ENCODE data around the gene ACTRT2.

The ACTRT2 gene

DNA sequence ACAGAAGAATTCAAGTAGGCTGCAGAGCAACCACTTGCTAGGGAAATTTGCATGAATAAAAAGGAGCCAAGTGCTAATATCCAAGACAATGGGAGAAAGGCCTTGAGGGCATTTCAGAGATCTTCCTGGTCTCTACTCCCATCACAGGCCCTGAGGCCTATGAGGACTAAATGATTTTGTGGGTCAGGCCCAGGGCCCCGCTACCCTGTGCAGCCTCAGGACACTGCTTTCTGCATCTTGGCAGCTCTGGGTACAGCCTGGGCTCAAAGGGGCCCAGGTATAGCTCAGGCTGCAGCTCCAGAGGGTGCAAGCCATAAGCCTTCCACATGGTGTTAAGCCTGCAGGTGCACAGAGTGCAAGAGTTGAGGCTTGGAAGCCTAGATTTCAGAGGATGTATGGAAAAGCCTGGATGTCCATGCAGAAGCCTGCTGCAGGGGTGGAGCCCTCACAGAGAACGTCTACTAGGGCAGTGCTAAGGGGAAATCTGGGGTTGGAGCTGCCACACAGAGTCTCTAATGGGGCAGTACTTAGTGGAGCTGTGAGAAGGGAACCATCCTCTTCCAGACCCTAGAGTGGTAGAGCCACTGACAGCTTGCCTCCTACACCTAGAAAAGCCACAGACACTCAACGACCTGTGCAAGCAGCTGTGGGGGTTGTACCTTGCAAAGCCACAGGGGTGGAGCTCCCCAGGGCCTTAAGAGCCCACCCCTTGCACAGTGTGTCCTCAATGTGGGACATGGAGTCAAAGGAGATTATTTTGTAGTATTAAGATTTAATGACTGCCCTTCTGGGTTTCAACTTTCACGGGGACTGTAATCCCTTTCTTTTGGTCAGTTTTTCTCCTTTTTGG is 13.7 kb upstream of the ACTRT2 start:
- no peaks in the 10 kb centered on the region for H3K36me3 ChIP-seq (ENCODE audit: control insufficient read depth, insufficient read depth, low read length, severe bottlenecking)
- H3K4me1 ChIP-seq (ENCODE audit: control insufficient read depth, insufficient read depth, low read length) = peaks cover 6% of the 10 kb centered on the region
- H3K9me3 ChIP-seq (ENCODE audit: control insufficient read depth, low read length) = peaks cover 36% of the 10 kb centered on the region
- H3K9ac ChIP-seq (ENCODE audit: low read length) = no peak overlapping the region
- peaks cover 48% of the 10 kb centered on the region for H3K27me3 ChIP-seq (replicated peaks; ENCODE audit: control insufficient read depth, insufficient read depth, low read length)
- no peak for DNase-seq (ENCODE audit: low read depth)
- no peak overlapping the region for H3K4me3 ChIP-seq (ENCODE audit: low read length)

- Histone ChIP-seq H3K9me3 (ENCODE audit: control insufficient read depth, low read length) (peaks cover 36% of the 10 kb centered on the region), H3K9ac (ENCODE audit: low read length) (no peak overlapping the region), H3K36me3 (ENCODE audit: control insufficient read depth, insufficient read depth, low read length, severe bottlenecking) (no peaks in the 10 kb centered on the region), H3K4me1 (ENCODE audit: control insufficient read depth, insufficient read depth, low read length) (peaks cover 6% of the 10 kb centered on the region), H3K27me3 (replicated peaks; ENCODE audit: control insufficient read depth, insufficient read depth, low read length) (peaks cover 52% of the 10 kb centered on the region), H3K4me3 (ENCODE audit: low read length) (no peak overlapping the region)
- DNase-seq (ENCODE audit: low read depth) = no peak
Observed at GRCh38 chr1:3009021-3009420, 12.2 kb upstream of the ACTRT2 start.

- Histone ChIP-seq H3K9ac (ENCODE audit: low read length) (no peak overlapping the region), H3K27me3 (replicated peaks; ENCODE audit: control insufficient read depth, insufficient read depth, low read length) (peaks cover 52% of the 10 kb centered on the region), H3K4me1 (ENCODE audit: control insufficient read depth, insufficient read depth, low read length) (peaks cover 6% of the 10 kb centered on the region), H3K36me3 (ENCODE audit: control insufficient read depth, insufficient read depth, low read length, severe bottlenecking) (no peaks in the 10 kb centered on the region), H3K4me3 (ENCODE audit: low read length) (no peak overlapping the region), H3K9me3 (ENCODE audit: control insufficient read depth, low read length) (peaks cover 36% of the 10 kb centered on the region)
- no peak for DNase-seq (ENCODE audit: low read depth)
Observed at GRCh38 chr1:3009556-3009955, 11.7 kb upstream of the ACTRT2 start.

DNA sequence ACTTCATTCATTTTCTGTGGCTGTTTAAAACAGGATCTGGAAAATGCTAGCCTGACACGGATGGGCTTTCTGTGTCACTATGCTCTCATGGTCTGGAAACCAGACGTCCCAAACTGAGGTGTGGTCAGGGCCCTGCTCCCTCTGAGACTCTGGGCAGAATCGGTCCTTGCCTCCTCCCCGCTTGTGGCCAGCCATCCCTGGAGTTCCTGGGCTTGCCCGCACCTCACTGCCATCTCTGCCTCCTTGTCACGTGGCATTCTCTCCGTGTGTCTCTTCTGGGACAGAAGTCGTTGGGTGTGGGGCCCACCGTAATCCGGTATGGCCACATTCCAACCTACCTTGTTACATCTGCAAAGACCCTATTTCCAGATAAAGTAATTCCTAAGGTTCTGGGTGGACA is 10.1 kb upstream of the ACTRT2 start:
- no peak for DNase-seq (ENCODE audit: low read depth)
- Histone ChIP-seq H3K9ac (ENCODE audit: low read length) (no peak overlapping the region), H3K4me3 (ENCODE audit: low read length) (no peak overlapping the region), H3K27me3 (replicated peaks; ENCODE audit: control insufficient read depth, insufficient read depth, low read length) (peaks cover 61% of the 10 kb centered on the region), H3K9me3 (ENCODE audit: control insufficient read depth, low read length) (peaks cover 35% of the 10 kb centered on the region), H3K4me1 (ENCODE audit: control insufficient read depth, insufficient read depth, low read length) (peaks cover 6% of the 10 kb centered on the region), H3K36me3 (ENCODE audit: control insufficient read depth, insufficient read depth, low read length, severe bottlenecking) (no peaks in the 10 kb centered on the region)

DNA sequence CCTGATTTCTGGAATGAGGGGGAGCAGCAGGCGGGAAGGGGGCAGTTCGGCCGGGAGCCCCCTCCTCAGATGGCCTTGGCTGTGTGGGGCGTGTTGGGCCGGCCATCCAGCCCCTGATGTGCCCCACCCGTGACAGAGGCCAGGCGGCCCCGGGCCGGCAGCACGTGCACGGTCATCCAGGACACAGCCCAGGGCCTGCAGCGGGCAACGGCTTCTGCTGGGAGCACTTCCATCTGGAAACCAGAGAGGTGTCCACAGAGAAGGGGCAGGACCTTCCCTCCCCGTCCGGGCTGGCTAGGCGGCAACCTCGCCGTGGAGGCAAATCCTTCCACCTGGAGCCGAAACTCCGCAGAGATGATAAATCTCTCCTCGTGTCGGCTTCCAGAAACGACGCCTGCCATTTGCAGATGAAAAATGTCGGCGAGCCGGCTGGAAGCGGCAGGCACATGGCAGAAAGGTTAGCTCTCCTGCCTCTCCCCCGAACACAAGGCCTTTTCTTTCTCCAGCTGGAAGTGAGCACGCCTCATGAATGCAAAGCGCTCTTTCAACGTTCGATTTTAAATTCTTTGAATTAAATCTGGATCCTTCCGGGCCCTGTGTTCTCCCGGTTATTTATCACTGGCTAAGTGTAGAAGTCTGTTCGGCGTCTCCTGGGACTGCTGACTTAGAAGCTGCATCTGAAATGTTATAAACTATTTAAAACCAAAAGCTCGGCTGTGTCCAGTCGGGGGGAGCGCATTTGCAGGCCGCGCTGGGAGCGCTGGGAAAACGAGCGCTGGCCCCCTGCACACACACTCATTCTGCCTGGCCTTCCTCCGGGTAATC is 9.4 kb upstream of the ACTRT2 start:
- H3K4me3 ChIP-seq (ENCODE audit: low read length) = no peak overlapping the region
- peaks cover 28% of the 10 kb centered on the region for H3K9me3 ChIP-seq (ENCODE audit: control insufficient read depth, low read length)
- H3K36me3 ChIP-seq (ENCODE audit: control insufficient read depth, insufficient read depth, low read length, severe bottlenecking) = no peaks in the 10 kb centered on the region
- H3K4me1 ChIP-seq (ENCODE audit: control insufficient read depth, insufficient read depth, low read length) = peaks cover 6% of the 10 kb centered on the region
- H3K9ac ChIP-seq (ENCODE audit: low read length) = no peak overlapping the region
- no peak for DNase-seq (ENCODE audit: low read depth)
- H3K27me3 ChIP-seq (replicated peaks; ENCODE audit: control insufficient read depth, insufficient read depth, low read length) = peaks cover 61% of the 10 kb centered on the region

DNA sequence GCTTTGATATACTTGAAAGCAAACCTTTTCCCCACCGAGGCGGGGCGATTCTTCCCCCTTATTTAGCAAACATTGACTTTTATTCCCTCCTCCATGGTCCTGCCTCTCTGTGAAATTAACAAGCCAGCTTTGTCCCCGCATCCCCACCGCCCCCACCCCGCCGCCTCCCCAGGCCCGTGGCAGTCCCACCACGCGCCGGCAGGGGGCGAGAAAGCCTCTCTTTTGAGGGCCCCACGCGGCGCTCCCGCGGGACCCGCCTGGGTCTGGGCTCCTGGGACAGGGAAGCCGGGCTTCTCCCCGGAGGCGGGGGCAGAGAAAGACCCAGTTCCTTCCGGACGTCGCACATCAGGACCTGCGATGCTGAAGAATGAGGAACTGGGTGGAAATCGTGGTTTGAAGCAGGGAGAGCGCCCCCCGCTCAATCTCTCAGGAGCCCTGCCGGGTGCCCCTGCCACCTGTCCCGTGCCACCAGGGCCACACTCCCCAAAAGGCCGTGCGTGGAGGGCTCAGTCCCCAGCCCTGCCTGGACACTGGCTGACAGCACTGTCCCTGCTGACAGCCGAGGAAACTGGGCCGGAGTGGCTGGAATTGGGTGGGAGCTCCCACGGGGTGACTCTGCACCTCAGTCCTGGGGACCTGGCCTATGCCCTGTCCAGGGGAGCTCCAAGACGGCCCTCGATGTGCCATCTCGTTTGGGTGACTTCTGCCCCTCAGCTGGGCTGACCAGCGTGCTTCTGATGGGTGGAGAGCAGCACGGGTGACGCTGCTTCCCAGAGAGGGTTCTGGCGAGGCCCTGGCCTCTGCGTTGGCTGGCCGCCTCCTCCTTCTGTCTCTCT is 8.6 kb upstream of the ACTRT2 start:
- Histone ChIP-seq H3K9me3 (ENCODE audit: control insufficient read depth, low read length) (peaks cover 22% of the 10 kb centered on the region), H3K9ac (ENCODE audit: low read length) (no peak overlapping the region), H3K27me3 (replicated peaks; ENCODE audit: control insufficient read depth, insufficient read depth, low read length) (peaks cover 61% of the 10 kb centered on the region), H3K36me3 (ENCODE audit: control insufficient read depth, insufficient read depth, low read length, severe bottlenecking) (no peaks in the 10 kb centered on the region), H3K4me1 (ENCODE audit: control insufficient read depth, insufficient read depth, low read length) (peaks cover 6% of the 10 kb centered on the region), H3K4me3 (ENCODE audit: low read length) (no peak overlapping the region)
- DNase-seq (ENCODE audit: low read depth) = peak; percentile 73

GRCh38 chr1:3013371-3014049 is 7.8 kb upstream of the ACTRT2 start:
- Histone ChIP-seq H3K36me3 (ENCODE audit: control insufficient read depth, insufficient read depth, low read length, severe bottlenecking) (no peaks in the 10 kb centered on the region), H3K9ac (ENCODE audit: low read length) (no peak overlapping the region), H3K27me3 (replicated peaks; ENCODE audit: control insufficient read depth, insufficient read depth, low read length) (peaks cover 61% of the 10 kb centered on the region), H3K4me1 (ENCODE audit: control insufficient read depth, insufficient read depth, low read length) (peaks cover 6% of the 10 kb centered on the region), H3K9me3 (ENCODE audit: control insufficient read depth, low read length) (peaks cover 17% of the 10 kb centered on the region), H3K4me3 (ENCODE audit: low read length) (no peak overlapping the region)
- DNase-seq (ENCODE audit: low read depth) = no peak

- H3K9ac ChIP-seq (ENCODE audit: low read length) = no peak overlapping the region
- no peaks in the 10 kb centered on the region for H3K36me3 ChIP-seq (ENCODE audit: control insufficient read depth, insufficient read depth, low read length, severe bottlenecking)
- peaks cover 6% of the 10 kb centered on the region for H3K4me1 ChIP-seq (ENCODE audit: control insufficient read depth, insufficient read depth, low read length)
- H3K9me3 ChIP-seq (ENCODE audit: control insufficient read depth, low read length) = peaks cover 12% of the 10 kb centered on the region
- DNase-seq (ENCODE audit: low read depth) = no peak
- H3K4me3 ChIP-seq (ENCODE audit: low read length) = no peak overlapping the region
- peaks cover 56% of the 10 kb centered on the region for H3K27me3 ChIP-seq (replicated peaks; ENCODE audit: control insufficient read depth, insufficient read depth, low read length)
Observed at GRCh38 chr1:3014050-3014440, 7.2 kb upstream of the ACTRT2 start.

DNA sequence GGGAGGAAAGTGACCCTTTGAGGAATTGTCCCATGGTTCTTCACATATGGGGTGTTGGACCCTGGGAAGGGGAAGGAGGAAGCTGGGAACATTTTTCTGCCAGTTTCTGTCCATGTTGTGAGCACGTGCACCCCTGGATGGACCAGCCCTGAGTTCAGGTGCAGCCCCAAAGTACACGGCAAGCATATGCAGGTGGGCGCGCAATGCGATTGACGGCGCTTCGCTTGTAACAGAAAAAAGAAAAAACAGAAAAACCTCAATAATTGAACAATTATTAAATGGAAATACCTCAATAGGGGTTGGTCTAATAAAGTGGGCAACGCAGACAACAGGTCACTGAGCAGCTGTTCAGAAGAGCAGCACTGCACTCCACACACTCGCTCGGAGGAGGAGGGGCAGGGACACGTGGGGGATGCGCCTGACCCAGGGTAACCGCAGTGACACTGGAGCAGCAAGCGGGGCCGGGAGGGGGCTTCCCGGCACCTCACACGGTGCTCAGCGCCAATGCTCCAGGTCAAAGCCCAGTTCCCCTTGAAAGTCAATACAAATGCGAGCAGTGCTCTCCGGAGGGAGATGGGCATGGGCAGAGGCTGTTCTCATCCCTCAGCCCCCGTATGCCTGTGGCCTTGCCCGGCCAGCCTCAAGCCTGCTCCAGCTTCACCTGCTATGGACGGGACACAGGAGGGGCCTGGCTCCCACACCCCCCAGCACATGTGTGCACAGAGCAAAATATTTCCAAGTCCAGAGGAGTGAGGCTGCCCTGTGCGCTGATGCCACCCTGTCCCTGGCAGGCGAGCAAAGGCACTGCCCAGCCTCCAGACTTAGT is 6.6 kb upstream of the ACTRT2 start:
- H3K27me3 ChIP-seq (replicated peaks; ENCODE audit: control insufficient read depth, insufficient read depth, low read length) = peaks cover 51% of the 10 kb centered on the region
- DNase-seq (ENCODE audit: low read depth) = no peak
- no peaks in the 10 kb centered on the region for H3K36me3 ChIP-seq (ENCODE audit: control insufficient read depth, insufficient read depth, low read length, severe bottlenecking)
- H3K4me1 ChIP-seq (ENCODE audit: control insufficient read depth, insufficient read depth, low read length) = peaks cover 6% of the 10 kb centered on the region
- peaks cover 8% of the 10 kb centered on the region for H3K9me3 ChIP-seq (ENCODE audit: control insufficient read depth, low read length)
- H3K4me3 ChIP-seq (ENCODE audit: low read length) = no peak overlapping the region
- H3K9ac ChIP-seq (ENCODE audit: low read length) = no peak overlapping the region

DNA sequence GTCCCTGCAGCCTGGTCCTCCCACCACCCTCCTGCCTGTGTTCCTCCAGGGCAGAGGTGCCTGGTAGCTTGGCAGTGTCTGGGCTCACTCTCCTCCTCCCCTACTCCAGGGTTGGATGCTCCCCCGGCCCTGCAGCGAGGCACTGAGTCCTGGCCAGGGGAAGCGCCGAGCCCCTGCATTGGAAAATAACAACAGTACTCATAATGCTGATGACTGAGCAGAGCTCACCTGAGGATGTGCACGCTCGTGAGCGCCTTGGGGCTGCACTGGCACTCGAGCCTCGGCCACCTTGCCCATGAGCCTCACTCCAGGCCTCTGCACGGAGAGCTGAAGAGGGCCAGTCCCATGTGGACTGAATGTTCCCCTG is 6.0 kb upstream of the ACTRT2 start:
- Histone ChIP-seq H3K27me3 (replicated peaks; ENCODE audit: control insufficient read depth, insufficient read depth, low read length) (peaks cover 49% of the 10 kb centered on the region), H3K36me3 (ENCODE audit: control insufficient read depth, insufficient read depth, low read length, severe bottlenecking) (no peaks in the 10 kb centered on the region), H3K9ac (ENCODE audit: low read length) (no peak overlapping the region), H3K4me3 (ENCODE audit: low read length) (no peak overlapping the region), H3K9me3 (ENCODE audit: control insufficient read depth, low read length) (peaks cover 8% of the 10 kb centered on the region), H3K4me1 (ENCODE audit: control insufficient read depth, insufficient read depth, low read length) (peaks cover 6% of the 10 kb centered on the region)
- no peak for DNase-seq (ENCODE audit: low read depth)

All from adipocyte (in vitro differentiated cells).